Kidney (tissue), 14 donors: Measurements from ENCODE around the gene GRIN2A. TPM values are rescaled to one million over a fixed set of nuclear protein-coding genes. Genes with fewer than 3 reads are reported as not detected.

Experiments
- DNase-seq, 5 donors: peaks; one replicate each; pipeline ENCODE4 v3.0.0-alpha.2; 2013 to 2020
- FAIRE-seq: peaks from 2 replicates; lab custom pipeline; 2012; peaks lifted over from hg19 to GRCh38; lab: Jason Lieb, UNC
- H3K27ac ChIP-seq, 2 donors: one replicate each; pipeline ENCODE4 v1.7.0; 2013; ENCODE audit warnings: low read depth in 2 of 2, low read length in 2 of 2, inconsistent platforms in 1 of 2
- H3K27me3 ChIP-seq: one replicate; pipeline ENCODE4 v1.7.1; 2013; ENCODE audit warnings: low read length, inconsistent platforms; ENCODE audit not compliant: control insufficient read depth, insufficient read depth
- H3K36me3 ChIP-seq, 3 donors: one replicate each; pipeline versions ENCODE4 v1.7.0 to v1.7.1; 2013; ENCODE audit warnings: low read length in 3 of 3, control low read depth in 1 of 3, inconsistent platforms in 1 of 3; ENCODE audit not compliant: insufficient read depth in 3 of 3, control insufficient read depth in 2 of 3
- H3K4me1 ChIP-seq, 3 donors: one replicate each; pipeline versions ENCODE4 v1.7.0 to v1.7.1; 2013; ENCODE audit warnings: low read length in 3 of 3, inconsistent platforms in 1 of 3, low read depth in 1 of 3; ENCODE audit not compliant: control insufficient read depth in 2 of 3, insufficient read depth in 2 of 3
- H3K4me3 ChIP-seq, 3 donors: one replicate each; pipeline versions ENCODE4 v1.7.0 to v1.8.1; 2013; ENCODE audit warnings: low read length in 3 of 3, control low read depth in 1 of 3, inconsistent platforms in 1 of 3
- H3K9ac ChIP-seq, 3 donors: one replicate each; pipeline versions ENCODE4 v1.7.0 to v1.7.1; 2013; ENCODE audit warnings: low read length in 3 of 3, control low read depth in 1 of 3, inconsistent platforms in 1 of 3
- H3K9me3 ChIP-seq, 3 donors: one replicate each; pipeline versions ENCODE4 v1.7.0 to v1.7.1; 2013; ENCODE audit warnings: low read length in 3 of 3, control low read depth in 1 of 3, inconsistent platforms in 1 of 3; ENCODE audit not compliant: control insufficient read depth in 2 of 3, insufficient read depth in 1 of 3
- intact Hi-C: fragments of 100-400 bp; cut with DNase I; formaldehyde crosslinking; loops from one replicate; pipeline ENCODE4 v1.11.1; 2022
- polyA plus RNA-seq: library from polyadenylated mRNA; stranded (reverse); fragments of 350-450 nt; fragmentation: Illumina TruSeq; extraction: RNeasy Lipid Tissue Mini Kit (QIAGEN cat#74804); gene quantifications from one replicate; pipeline ENCODE4 v1.2.3, GENCODE V29; 2014; ENCODE audit warnings: low read depth, low replicate concordance; ENCODE audit not compliant: insufficient read depth
- total RNA-seq: library from RNA; stranded (reverse); fragmentation: NEBNext Ultra II Directional; extraction: Animal tissue kit (Norgen Biotek cat#: 25700); gene quantifications from one replicate; pipeline ENCODE4 v1.2.1, GENCODE V29; 2021
- TF ChIP-seq, protein P1 (sequence below): IDR thresholded peaks from 3 replicates; pipeline ENCODE4 v1.5.1; 2012; ENCODE audit warnings: mild to moderate bottlenecking, moderate library complexity, borderline replicate concordance; ENCODE audit not compliant: insufficient read depth; ENCODE audit errors: extremely low read depth
- donor health status: control.
- donor health status: control.
- donor health status: control.
- donor health status: control.
- donor health status: control.
- donor health status: DM: yes; HTN: yes; CAD: no.
- donor health status: Normal renal cell carcinoma (clear cell type).

The GRIN2A gene
- total and polyA plus RNA-seq, 2 donors from 2014 or later = 0.28 to 6.5 TPM

DNA sequence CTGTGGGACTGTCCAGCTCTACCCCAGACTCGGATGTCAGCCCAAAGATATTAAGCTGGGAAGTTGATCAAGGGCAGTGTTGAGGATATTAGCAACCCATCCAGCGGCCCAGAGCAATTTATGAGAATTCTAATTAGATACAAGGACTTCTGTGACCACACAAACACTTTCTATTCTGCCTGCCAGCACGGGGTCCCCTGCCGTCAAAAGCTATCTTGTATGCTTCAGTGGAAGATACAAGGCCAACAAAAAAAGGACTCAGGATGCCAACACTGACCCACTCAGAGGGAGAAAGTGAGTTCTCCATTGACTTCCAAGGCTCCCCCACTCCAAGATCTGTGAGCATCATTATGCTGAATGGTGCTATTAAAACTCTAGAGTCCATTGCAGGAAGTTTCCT, 390.7 kb downstream of the GRIN2A start:
- H3K4me1 ChIP-seq = no peaks in the 10 kb centered on the region
- TF ChIP-seq, protein P1, sequence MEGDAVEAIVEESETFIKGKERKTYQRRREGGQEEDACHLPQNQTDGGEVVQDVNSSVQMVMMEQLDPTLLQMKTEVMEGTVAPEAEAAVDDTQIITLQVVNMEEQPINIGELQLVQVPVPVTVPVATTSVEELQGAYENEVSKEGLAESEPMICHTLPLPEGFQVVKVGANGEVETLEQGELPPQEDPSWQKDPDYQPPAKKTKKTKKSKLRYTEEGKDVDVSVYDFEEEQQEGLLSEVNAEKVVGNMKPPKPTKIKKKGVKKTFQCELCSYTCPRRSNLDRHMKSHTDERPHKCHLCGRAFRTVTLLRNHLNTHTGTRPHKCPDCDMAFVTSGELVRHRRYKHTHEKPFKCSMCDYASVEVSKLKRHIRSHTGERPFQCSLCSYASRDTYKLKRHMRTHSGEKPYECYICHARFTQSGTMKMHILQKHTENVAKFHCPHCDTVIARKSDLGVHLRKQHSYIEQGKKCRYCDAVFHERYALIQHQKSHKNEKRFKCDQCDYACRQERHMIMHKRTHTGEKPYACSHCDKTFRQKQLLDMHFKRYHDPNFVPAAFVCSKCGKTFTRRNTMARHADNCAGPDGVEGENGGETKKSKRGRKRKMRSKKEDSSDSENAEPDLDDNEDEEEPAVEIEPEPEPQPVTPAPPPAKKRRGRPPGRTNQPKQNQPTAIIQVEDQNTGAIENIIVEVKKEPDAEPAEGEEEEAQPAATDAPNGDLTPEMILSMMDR = no peak
- no peak overlapping the region for H3K9ac ChIP-seq
- H3K36me3 ChIP-seq = no peaks in the 10 kb centered on the region
- intact Hi-C loops = no loop called here
- H3K4me3 ChIP-seq = no peak overlapping the region
- no peaks in the 10 kb centered on the region for H3K27me3 ChIP-seq
- DNase-seq (no peak), FAIRE-seq (no peak)
- no peak overlapping the region for H3K27ac ChIP-seq
- H3K9me3 ChIP-seq = no peaks in the 10 kb centered on the region

DNA sequence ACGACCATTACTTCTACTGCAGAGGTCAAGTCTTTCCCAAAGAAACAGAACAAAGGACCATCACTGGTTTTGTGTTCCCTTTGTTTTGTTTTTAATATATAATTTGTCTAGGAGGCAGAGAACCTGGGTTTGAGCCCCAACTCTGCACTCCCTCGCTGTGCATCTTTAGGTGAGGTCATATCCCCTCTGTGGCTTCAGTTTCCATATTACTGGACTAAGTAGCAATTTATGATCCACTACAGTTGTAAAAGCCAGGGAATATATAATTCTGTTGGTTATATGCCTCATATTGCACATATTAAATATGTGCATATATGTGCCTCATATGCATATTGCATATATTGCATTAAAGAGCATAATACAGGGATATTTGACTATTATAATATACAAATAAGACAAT, 392.0 kb downstream of the GRIN2A start:
- no peak for FAIRE-seq
- H3K4me3 ChIP-seq = no peak overlapping the region
- H3K27ac ChIP-seq = no peak overlapping the region
- H3K36me3 ChIP-seq = no peaks in the 10 kb centered on the region
- TF ChIP-seq, protein P1 = no peak
- intact Hi-C loops = no loop called here
- no peak overlapping the region for H3K9ac ChIP-seq
- no peak for DNase-seq
- H3K9me3 ChIP-seq = no peaks in the 10 kb centered on the region
- no peaks in the 10 kb centered on the region for H3K27me3 ChIP-seq
- no peaks in the 10 kb centered on the region for H3K4me1 ChIP-seq

DNA sequence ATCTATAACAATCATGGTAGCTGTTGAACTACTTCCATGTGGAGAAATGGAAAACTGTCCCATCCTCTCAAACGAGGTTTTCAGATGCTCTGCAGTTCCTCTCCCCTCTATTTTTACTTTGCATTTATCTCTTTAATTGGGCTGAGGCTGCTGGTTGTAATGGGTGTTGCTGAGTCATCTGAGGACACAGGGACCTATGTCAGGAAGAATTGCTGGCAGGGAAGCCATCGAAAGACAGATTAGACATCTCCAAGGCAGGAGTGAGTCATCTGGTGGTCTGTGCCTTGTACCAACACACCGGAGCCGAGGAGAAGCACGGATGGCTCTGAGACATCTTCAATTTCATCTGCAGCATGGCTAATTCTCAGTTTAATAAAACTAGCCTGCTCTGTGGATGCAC, 394.5 kb downstream of the GRIN2A start:
- FAIRE-seq (no peak), DNase-seq (no peak)
- intact Hi-C loops = loop anchor here (10.0 kb wide), 1 partner anchor 63 kb away; no protein-coding TSS in a partner anchor

More for the DNA sequence above, 394.5 kb downstream of the GRIN2A start:
- TF ChIP-seq, protein P1 = no peak
- H3K36me3 ChIP-seq = no peaks in the 10 kb centered on the region
- no peaks in the 10 kb centered on the region for H3K4me1 ChIP-seq
- no peaks in the 10 kb centered on the region for H3K9me3 ChIP-seq
- no peak overlapping the region for H3K9ac ChIP-seq
- no peak overlapping the region for H3K4me3 ChIP-seq
- H3K27ac ChIP-seq = no peak overlapping the region
- H3K27me3 ChIP-seq = no peaks in the 10 kb centered on the region
